NCI-H748 (cell line): ENCODE data around the gene MT1X.

Experiments used
- DNase-seq: peaks from one replicate; lab custom pipeline; 2025; ENCODE audit not compliant: unreplicated experiment; lab: John Stamatoyannopoulos, UW

The MT1X gene

GRCh38 chr16:56677474-56677873 is 4.8 kb upstream of the MT1X start:
- no peak for DNase-seq

GRCh38 chr16:56679078-56679730 is 3.1 kb upstream of the MT1X start:
- no peak for DNase-seq

GRCh38 chr16:56679818-56680217 is 2.5 kb upstream of the MT1X start:
- no peak for DNase-seq

GRCh38 chr16:56682703-56683397 is 580 bp downstream of the MT1X start:
- no peak for DNase-seq

GRCh38 chr16:56683424-56684172 is 1.3 kb downstream of the MT1X start:
- DNase-seq = no peak

GRCh38 chr16:56684256-56684925 is 2.1 kb downstream of the MT1X start:
- DNase-seq = no peak

GRCh38 chr16:56684926-56685590 is 2.8 kb downstream of the MT1X start:
- DNase-seq = no peak

GRCh38 chr16:56686758-56687157 is 4.5 kb downstream of the MT1X start:
- DNase-seq = no peak

GRCh38 chr16:56688762-56689161 is 6.5 kb downstream of the MT1X start:
- DNase-seq = no peak

GRCh38 chr16:56689171-56689570 is 6.9 kb downstream of the MT1X start:
- no peak for DNase-seq

GRCh38 chr16:56690420-56691122 is 8.3 kb downstream of the MT1X start:
- no peak for DNase-seq

- no peak for DNase-seq
These were observed 9.6 kb downstream of the MT1X start for GRCh38 chr16:56691885-56692284.

- DNase-seq = no peak
These were observed 13.0 kb downstream of the MT1X start for GRCh38 chr16:56695246-56695645.

GRCh38 chr16:56697456-56698155 is 15.3 kb downstream of the MT1X start:
- no peak for DNase-seq

GRCh38 chr16:56700195-56700594 is 17.9 kb downstream of the MT1X start:
- DNase-seq = no peak

- no peak for DNase-seq
These were observed 18.4 kb downstream of the MT1X start for GRCh38 chr16:56700631-56701030.

GRCh38 chr16:56701534-56701933 is 19.3 kb downstream of the MT1X start:
- no peak for DNase-seq

GRCh38 chr16:56702836-56703235 is 20.6 kb downstream of the MT1X start:
- no peak for DNase-seq

- DNase-seq = no peak
These were observed 26.5 kb downstream of the MT1X start for GRCh38 chr16:56708525-56709442.
